A549 (cell line): ENCODE data around the gene GPR137B. TPM values are rescaled to one million over a fixed set of nuclear protein-coding genes. Genes with fewer than 3 reads are reported as not detected.

Experiments used
- ATAC-seq, 2 experiments: fragments of 200-7000 bp in 1 of 2; fragments of >200 bp in 1 of 2; cut with Nextera tagmentation in 1 of 2; cut with Tn5 transposase in 1 of 2; 3 replicates each; pipeline versions ENCODE4 v1.8.0 to v1.9.1; 2018 to 2020; ENCODE audit warnings: mild to moderate bottlenecking in 1 of 2, moderate library complexity in 1 of 2
- CTCF ChIA-PET: fragments of 300-600 bp; sonication (Branson Sonifier 250); formaldehyde crosslinking; extraction: SDS; loops from one replicate; lab custom pipeline; 2021; ENCODE audit warnings: antibody characterized with exemption, inconsistent platforms; lab: Yijun Ruan, JAX
- POLR2A ChIA-PET: fragments of 350-600 bp; formaldehyde crosslinking; extraction: SDS; loops from one replicate; lab custom pipeline; 2021; ENCODE audit warnings: antibody characterized with exemption, inconsistent platforms; lab: Yijun Ruan, JAX
- DNase-seq, 2 experiments: peaks; one replicate each; pipeline versions ENCODE4 v3.0.0 to v3.0.0-alpha.2; 2011 to 2016; ENCODE audit warnings: low read depth in 1 of 2, low spot score in 1 of 2
- FAIRE-seq: peaks from 2 replicates; lab custom pipeline; 2011; peaks lifted over from hg19 to GRCh38; lab: Jason Lieb, UNC
- H3K27ac ChIP-seq, 2 experiments: fragments of >200 bp; sonication (Bioruptor Twin); formaldehyde crosslinking; 3 replicates each; pipeline ENCODE4 v1.5.1; 2016 to 2017
- H3K4me1 ChIP-seq: fragments of >200 bp; sonication (Bioruptor Twin); formaldehyde crosslinking; 3 replicates; pipeline ENCODE4 v1.6.1; 2016
- H3K4me2 ChIP-seq: fragments of >200 bp; sonication (Bioruptor Twin); formaldehyde crosslinking; 3 replicates; pipeline ENCODE4 v1.6.1; 2016
- H3K4me3 ChIP-seq: fragments of >200 bp; sonication (Bioruptor Twin); formaldehyde crosslinking; 3 replicates; pipeline ENCODE4 v1.5.1; 2016
- H3K9me3 ChIP-seq: fragments of >200 bp; sonication (Bioruptor Twin); formaldehyde crosslinking; 3 replicates; pipeline ENCODE4 v1.6.1; 2016
- BHLHE40 ChIP-seq: IDR thresholded peaks from 2 replicates; pipeline ENCODE4 v1.6.1; 2012; ENCODE audit warnings: low read depth, low read length, inconsistent platforms
- CBX8 ChIP-seq: fragments of 200-600 bp; sonication (generic); IDR thresholded peaks from 2 replicates; pipeline ENCODE4 v1.6.1; 2016
- CEBPB ChIP-seq, 2 experiments: fragments of >200 bp in 1 of 2; sonication (Bioruptor Twin) in 1 of 2; formaldehyde crosslinking in 1 of 2; IDR thresholded peaks; 2 replicates each; pipeline ENCODE4 v1.6.1; 2012 to 2016
- EHMT2 ChIP-seq: fragments of 200-600 bp; sonication (generic); IDR thresholded peaks from 2 replicates; pipeline ENCODE4 v1.6.1; 2016; ENCODE audit warnings: antibody characterized with exemption, low read depth, mild to moderate bottlenecking, moderate library complexity
- FOSB ChIP-seq: fragments of 250-450 bp; sonication (Bioruptor Pico); IDR thresholded peaks from 2 replicates; pipeline ENCODE4 v1.5.0; 2020; ENCODE audit warnings: mild to moderate bottlenecking, moderate library complexity
- FOSL2 ChIP-seq, 2 experiments: fragments of 450-650 bp in 1 of 2; fragments of >200 bp in 1 of 2; sonication (Bioruptor Twin) in 1 of 2; formaldehyde crosslinking; IDR thresholded peaks; 2 replicates each; pipeline versions ENCODE4 v1.5.0 to v1.6.1; 2016 to 2020; ENCODE audit warnings: mild to moderate bottlenecking in 1 of 2, moderate library complexity in 1 of 2
- FOXS1 ChIP-seq: fragments of 250-450 bp; sonication (Bioruptor Pico); IDR thresholded peaks from 2 replicates; pipeline ENCODE4 v1.5.0; 2020; ENCODE audit warnings: mild to moderate bottlenecking, moderate library complexity
- HDAC2 ChIP-seq: fragments of 200-600 bp; sonication (generic); IDR thresholded peaks from 2 replicates; pipeline ENCODE4 v1.6.1; 2016
- HEYL ChIP-seq: fragments of 250-450 bp; sonication (Bioruptor Pico); IDR thresholded peaks from 2 replicates; pipeline ENCODE4 v1.8.0; 2021; ENCODE audit warnings: mild to moderate bottlenecking, moderate library complexity
- HOXB13 ChIP-seq: fragments of 250-450 bp; sonication (Bioruptor Pico); IDR thresholded peaks from 2 replicates; pipeline ENCODE4 v1.5.0; 2020; ENCODE audit warnings: low read depth, mild to moderate bottlenecking, moderate library complexity
- HOXB5 ChIP-seq: fragments of 250-450 bp; sonication (Bioruptor Pico); IDR thresholded peaks from 2 replicates; pipeline ENCODE4 v1.5.0; 2020; ENCODE audit warnings: mild to moderate bottlenecking, moderate library complexity
- JUNB ChIP-seq: fragments of >200 bp; sonication (Bioruptor Twin); formaldehyde crosslinking; IDR thresholded peaks from 2 replicates; pipeline ENCODE4 v1.6.1; 2016
- KDM1A ChIP-seq: fragments of 200-600 bp; sonication (generic); IDR thresholded peaks from 2 replicates; pipeline ENCODE4 v1.6.1; 2016; ENCODE audit warnings: low read depth, mild to moderate bottlenecking
- KDM5A ChIP-seq: fragments of 200-600 bp; sonication (generic); IDR thresholded peaks from 2 replicates; pipeline ENCODE4 v1.6.1; 2016; ENCODE audit warnings: antibody characterized with exemption, mild to moderate bottlenecking
- MAFK ChIP-seq: fragments of 450-650 bp; IDR thresholded peaks from 2 replicates; pipeline ENCODE4 v1.6.1; 2014; ENCODE audit not compliant: partially characterized antibody
- MAZ ChIP-seq: fragments of 150-350 bp; IDR thresholded peaks from 2 replicates; pipeline ENCODE4 v1.6.1; 2014; ENCODE audit warnings: antibody characterized with exemption, low read depth, low read length, borderline replicate concordance
- MYC ChIP-seq: IDR thresholded peaks from 2 replicates; pipeline ENCODE4 v1.6.1; 2012; ENCODE audit warnings: mild to moderate bottlenecking, inconsistent platforms, low read length, improper control_type of control experiment, borderline replicate concordance
- NPAS2 ChIP-seq: fragments of 250-450 bp; sonication (Bioruptor Pico); IDR thresholded peaks from 2 replicates; pipeline ENCODE4 v1.8.0; 2022; ENCODE audit warnings: mild to moderate bottlenecking, moderate library complexity, borderline replicate concordance
- NR3C1 ChIP-seq: fragments of >200 bp; sonication (Bioruptor Twin); formaldehyde crosslinking; IDR thresholded peaks from 3 replicates; pipeline ENCODE4 v1.6.1; 2017
- PHF8 ChIP-seq: fragments of 200-600 bp; sonication (generic); IDR thresholded peaks from 2 replicates; pipeline ENCODE4 v1.6.1; 2016; ENCODE audit warnings: low read depth, mild to moderate bottlenecking, antibody characterized with exemption, moderate library complexity, borderline replicate concordance
- SMC3 ChIP-seq: fragments of >200 bp; sonication (Bioruptor Twin); formaldehyde crosslinking; IDR thresholded peaks from 3 replicates; pipeline ENCODE4 v1.6.1; 2018; ENCODE audit warnings: inconsistent platforms
- SREBF2 ChIP-seq: fragments of 450-650 bp; IDR thresholded peaks from 2 replicates; pipeline ENCODE4 v1.6.1; 2014; ENCODE audit warnings: mild to moderate bottlenecking, moderate library complexity
- TFCP2L1 ChIP-seq: fragments of 250-450 bp; sonication (Bioruptor Pico); IDR thresholded peaks from 2 replicates; pipeline ENCODE4 v1.5.0; 2021; ENCODE audit warnings: mild to moderate bottlenecking
- TP53 ChIP-seq: fragments of 250-450 bp; sonication (Bioruptor Pico); IDR thresholded peaks from 2 replicates; pipeline ENCODE4 v1.5.0; 2021; ENCODE audit warnings: mild to moderate bottlenecking, moderate library complexity
- WGBS: methylation state at CpG from one replicate; pipeline ENCODE4 v1.1.6; 2017; ENCODE audit errors: missing lambda C conversion rate; 5-methylcytosine and 5-hydroxymethylcytosine counted together
- polyA plus RNA-seq, 4 experiments: library from polyadenylated mRNA; depleted of rRNA in 3 of 4; stranded (reverse); fragments of >200 nt; fragmentation: RNase III in 1 of 4; extraction: RNeasy Plus Mini Kit Qiagen cat#74134 plus additional on column Dnase treatment in 1 of 4; gene quantifications; 2 replicates in 3 of 4; 3 replicates in 1 of 4; pipeline ENCODE4 v1.2.3, GENCODE V29; 2011 to 2017
- TF ChIP-seq, protein P1 (sequence below): fragments of 150-350 bp; IDR thresholded peaks from 2 replicates; pipeline ENCODE4 v1.6.1; 2014; ENCODE audit warnings: low read depth, mild to moderate bottlenecking, low read length
- TF ChIP-seq, protein P2 (sequence below): fragments of >200 bp; sonication (Bioruptor Twin); formaldehyde crosslinking; IDR thresholded peaks from 3 replicates; pipeline ENCODE4 v1.6.1; 2016

The GPR137B gene
- polyA plus RNA-seq, 2 of the 4 experiments (the other 2 are of a cell fraction) = 5.8 to 9.2 TPM

DNA sequence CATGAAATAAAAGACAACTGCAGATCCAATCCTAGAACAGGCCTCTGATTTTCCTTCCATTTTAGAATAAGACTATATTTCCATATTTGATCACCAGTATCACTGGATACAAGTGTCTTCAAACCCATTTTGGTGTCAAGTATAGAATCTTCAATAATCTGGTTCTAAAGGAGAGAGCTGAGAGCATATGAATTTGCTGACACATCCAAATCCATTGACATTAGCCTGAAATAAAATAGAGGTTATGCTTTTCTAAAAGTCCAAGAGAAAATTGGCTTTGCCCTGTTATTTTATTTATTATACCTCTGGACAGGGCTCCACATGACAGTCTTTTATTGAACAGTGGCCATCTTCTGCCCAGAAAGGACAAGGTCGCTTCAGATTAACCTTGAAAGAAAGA lies 110.8 kb downstream of the GPR137B start:
- no peak for FAIRE-seq
- CTCF ChIA-PET = no interaction called here

DNA sequence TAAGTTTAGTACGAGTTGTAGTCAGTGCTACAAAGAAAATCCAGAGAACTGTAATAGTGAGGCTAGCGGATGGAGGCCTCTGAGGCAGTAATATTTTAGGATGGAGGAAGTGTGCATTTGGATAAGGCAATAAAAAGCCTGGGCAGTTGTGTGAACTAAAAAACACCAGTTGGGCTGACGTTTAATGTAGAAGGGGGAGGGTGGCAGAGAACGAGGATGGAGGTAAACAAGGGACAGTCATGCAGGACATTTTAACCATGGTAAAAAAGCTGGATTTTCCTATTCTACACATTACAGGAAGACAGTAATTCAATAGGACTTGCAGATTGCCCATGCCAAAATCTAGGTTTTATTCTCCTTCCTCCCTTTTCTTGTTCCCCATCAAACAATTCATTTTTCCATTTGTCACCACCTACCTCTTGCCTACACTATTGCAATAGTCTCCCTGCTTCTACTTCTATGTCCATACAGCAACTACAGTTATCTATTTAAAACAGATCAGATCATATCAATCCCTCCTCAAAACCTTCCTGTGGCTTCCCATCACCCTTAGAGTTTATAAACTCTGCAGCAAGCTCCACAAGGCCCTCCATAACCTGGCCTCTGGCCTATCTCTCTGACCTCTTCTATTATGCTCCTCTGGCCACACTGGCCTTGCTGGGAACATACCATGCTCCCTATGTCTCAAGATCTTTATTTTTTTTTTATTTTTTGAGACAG lies 111.7 kb downstream of the GPR137B start:
- CTCF ChIA-PET = interaction anchor here (0.7 kb wide), 1 partner anchor 954 kb away, joined by 3 read pairs; no protein-coding TSS in a partner anchor
- TF ChIP-seq KDM5A (no peak), JUNB (no peak), HEYL (CRISPR knock-in tag) (no peak), FOXS1 (CRISPR knock-in tag) (no peak), TFCP2L1 (CRISPR knock-in tag) (no peak), KDM1A (no peak), NPAS2 (CRISPR knock-in tag) (no peak), CBX8 (no peak), MYC (no peak), HOXB13 (no peak), MAZ (no peak), EHMT2 (no peak), CEBPB (IDR thresholded peaks at IDR 0.05) (no peak), FOSB (CRISPR knock-in tag) (no peak), HDAC2 (no peak), BHLHE40 (no peak)
- TF ChIP-seq, protein P1, sequence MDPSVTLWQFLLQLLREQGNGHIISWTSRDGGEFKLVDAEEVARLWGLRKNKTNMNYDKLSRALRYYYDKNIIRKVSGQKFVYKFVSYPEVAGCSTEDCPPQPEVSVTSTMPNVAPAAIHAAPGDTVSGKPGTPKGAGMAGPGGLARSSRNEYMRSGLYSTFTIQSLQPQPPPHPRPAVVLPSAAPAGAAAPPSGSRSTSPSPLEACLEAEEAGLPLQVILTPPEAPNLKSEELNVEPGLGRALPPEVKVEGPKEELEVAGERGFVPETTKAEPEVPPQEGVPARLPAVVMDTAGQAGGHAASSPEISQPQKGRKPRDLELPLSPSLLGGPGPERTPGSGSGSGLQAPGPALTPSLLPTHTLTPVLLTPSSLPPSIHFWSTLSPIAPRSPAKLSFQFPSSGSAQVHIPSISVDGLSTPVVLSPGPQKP = no peak
- TF ChIP-seq, all 56 proteins: peak for 0
- Histone ChIP-seq H3K9me3 (peaks cover 3% of the 10 kb centered on the region; the same call in 1 of the 3 replicates), H3K27ac (no peak overlapping the region), H3K4me2 (no peak overlapping the region), H3K4me3 (no peak overlapping the region), H3K4me1 (no peaks in the 10 kb centered on the region)
- no peak for ATAC-seq
- POLR2A ChIA-PET = no interaction called here
- no peak for FAIRE-seq
- no peak for DNase-seq
- 85% methylated on average over 4 of the region's 4 CpGs for WGBS

More for the DNA sequence above, 110.8 kb downstream of the GPR137B start:
- DNase-seq (no peak), ATAC-seq (no peak)
- no peak overlapping the region for H3K4me3 ChIP-seq
- H3K27ac ChIP-seq = no peak overlapping the region
- no peak overlapping the region for H3K4me2 ChIP-seq
- peaks cover 1% of the 10 kb centered on the region; the same call in 1 of the 3 replicates for H3K9me3 ChIP-seq
- H3K4me1 ChIP-seq = no peaks in the 10 kb centered on the region
- 85% methylated on average over 1 of the region's 1 CpG for WGBS
- POLR2A ChIA-PET = no interaction called here
- TF ChIP-seq KDM5A (no peak), FOSL2 (IDR thresholded peaks at IDR 0.05) (no peak), FOSL2 (CRISPR knock-in tag; IDR thresholded peaks at IDR 0.05) (no peak), SMC3 (no peak), PHF8 (no peak), MAFK (peak; percentile 91)
- TF ChIP-seq, protein P2, sequence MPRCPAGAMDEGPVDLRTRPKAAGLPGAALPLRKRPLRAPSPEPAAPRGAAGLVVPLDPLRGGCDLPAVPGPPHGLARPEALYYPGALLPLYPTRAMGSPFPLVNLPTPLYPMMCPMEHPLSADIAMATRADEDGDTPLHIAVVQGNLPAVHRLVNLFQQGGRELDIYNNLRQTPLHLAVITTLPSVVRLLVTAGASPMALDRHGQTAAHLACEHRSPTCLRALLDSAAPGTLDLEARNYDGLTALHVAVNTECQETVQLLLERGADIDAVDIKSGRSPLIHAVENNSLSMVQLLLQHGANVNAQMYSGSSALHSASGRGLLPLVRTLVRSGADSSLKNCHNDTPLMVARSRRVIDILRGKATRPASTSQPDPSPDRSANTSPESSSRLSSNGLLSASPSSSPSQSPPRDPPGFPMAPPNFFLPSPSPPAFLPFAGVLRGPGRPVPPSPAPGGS = no peak

DNA sequence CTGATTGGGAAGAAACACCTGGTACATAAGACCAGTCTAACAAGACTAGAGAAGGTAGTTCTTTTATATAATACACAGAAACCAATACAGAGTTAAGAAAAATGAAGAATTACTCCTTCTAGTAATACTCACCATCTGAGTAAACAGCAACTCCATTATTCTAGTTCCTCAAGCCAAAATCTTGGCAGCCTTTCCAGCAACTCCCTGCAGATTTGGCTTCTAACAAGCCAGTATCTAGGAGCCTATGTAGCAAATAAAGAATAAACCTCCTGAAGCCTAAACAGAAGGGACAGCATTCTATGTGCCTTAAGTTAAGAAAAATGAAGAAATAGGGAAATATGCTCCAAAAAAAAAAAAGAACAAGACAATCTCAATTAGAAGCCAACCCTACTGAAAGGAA lies 114.9 kb downstream of the GPR137B start:
- no peak for ATAC-seq
- no peak for FAIRE-seq
- DNase-seq = no peak
- Histone ChIP-seq H3K27ac (no peak overlapping the region), H3K4me2 (no peak overlapping the region), H3K9me3 (peaks cover 13% of the 10 kb centered on the region; the same call in 2 of the 3 replicates), H3K4me1 (no peaks in the 10 kb centered on the region), H3K4me3 (no peak overlapping the region)
- CTCF ChIA-PET = interaction anchor here (1.2 kb wide), 1 partner anchor 35 kb away, joined by 3 read pairs; no protein-coding TSS in a partner anchor
- POLR2A ChIA-PET = no interaction called here
- no peak for TF ChIP-seq SREBF2
- TF ChIP-seq HEYL (CRISPR knock-in tag) = no peak
- no peak for TF ChIP-seq HOXB5 (CRISPR knock-in tag)
- TF ChIP-seq TP53 (CRISPR knock-in tag) = no peak
- TF ChIP-seq NR3C1 = no peak
